A549 (cell line): ENCODE data around the gene ZRANB3. TPM values are rescaled to one million over a fixed set of nuclear protein-coding genes. Genes with fewer than 3 reads are reported as not detected.

Experiments
- ATAC-seq, 2 experiments: fragments of 200-7000 bp in 1 of 2; fragments of >200 bp in 1 of 2; cut with Nextera tagmentation in 1 of 2; cut with Tn5 transposase in 1 of 2; 3 replicates each; pipeline versions ENCODE4 v1.8.0 to v1.9.1; 2018 to 2020; ENCODE audit warnings: mild to moderate bottlenecking in 1 of 2, moderate library complexity in 1 of 2
- CTCF ChIA-PET: fragments of 300-600 bp; sonication (Branson Sonifier 250); formaldehyde crosslinking; extraction: SDS; loops from one replicate; lab custom pipeline; 2021; ENCODE audit warnings: antibody characterized with exemption, inconsistent platforms; lab: Yijun Ruan, JAX
- POLR2A ChIA-PET: fragments of 350-600 bp; formaldehyde crosslinking; extraction: SDS; loops from one replicate; lab custom pipeline; 2021; ENCODE audit warnings: antibody characterized with exemption, inconsistent platforms; lab: Yijun Ruan, JAX
- DNase-seq, 2 experiments: peaks; one replicate each; pipeline versions ENCODE4 v3.0.0 to v3.0.0-alpha.2; 2011 to 2016; ENCODE audit warnings: low read depth in 1 of 2, low spot score in 1 of 2
- FAIRE-seq: peaks from 2 replicates; lab custom pipeline; 2011; peaks lifted over from hg19 to GRCh38; lab: Jason Lieb, UNC
- H3K27ac ChIP-seq, 2 experiments: fragments of >200 bp; sonication (Bioruptor Twin); formaldehyde crosslinking; 3 replicates each; pipeline ENCODE4 v1.5.1; 2016 to 2017
- H3K4me1 ChIP-seq: fragments of >200 bp; sonication (Bioruptor Twin); formaldehyde crosslinking; 3 replicates; pipeline ENCODE4 v1.6.1; 2016
- H3K4me2 ChIP-seq: fragments of >200 bp; sonication (Bioruptor Twin); formaldehyde crosslinking; 3 replicates; pipeline ENCODE4 v1.6.1; 2016
- H3K4me3 ChIP-seq: fragments of >200 bp; sonication (Bioruptor Twin); formaldehyde crosslinking; 3 replicates; pipeline ENCODE4 v1.5.1; 2016
- H3K9me3 ChIP-seq: fragments of >200 bp; sonication (Bioruptor Twin); formaldehyde crosslinking; 3 replicates; pipeline ENCODE4 v1.6.1; 2016
- BHLHE40 ChIP-seq: IDR thresholded peaks from 2 replicates; pipeline ENCODE4 v1.6.1; 2012; ENCODE audit warnings: low read depth, low read length, inconsistent platforms
- CBX8 ChIP-seq: fragments of 200-600 bp; sonication (generic); IDR thresholded peaks from 2 replicates; pipeline ENCODE4 v1.6.1; 2016
- CEBPB ChIP-seq, 2 experiments: fragments of >200 bp in 1 of 2; sonication (Bioruptor Twin) in 1 of 2; formaldehyde crosslinking in 1 of 2; IDR thresholded peaks; 2 replicates each; pipeline ENCODE4 v1.6.1; 2012 to 2016
- CHD2 ChIP-seq: fragments of 150-350 bp; IDR thresholded peaks from 2 replicates; pipeline ENCODE4 v1.6.1; 2014; ENCODE audit warnings: low read length; ENCODE audit not compliant: partially characterized antibody
- CHD4 ChIP-seq: fragments of 200-600 bp; sonication (generic); IDR thresholded peaks from 2 replicates; pipeline ENCODE4 v1.6.1; 2016; ENCODE audit warnings: antibody characterized with exemption, mild to moderate bottlenecking, borderline replicate concordance
- ESRRA ChIP-seq: fragments of 150-350 bp; IDR thresholded peaks from 2 replicates; pipeline ENCODE4 v1.6.1; 2014; ENCODE audit warnings: mild to moderate bottlenecking, low read length, borderline replicate concordance
- FOSB ChIP-seq: fragments of 250-450 bp; sonication (Bioruptor Pico); IDR thresholded peaks from 2 replicates; pipeline ENCODE4 v1.5.0; 2020; ENCODE audit warnings: mild to moderate bottlenecking, moderate library complexity
- FOXS1 ChIP-seq: fragments of 250-450 bp; sonication (Bioruptor Pico); IDR thresholded peaks from 2 replicates; pipeline ENCODE4 v1.5.0; 2020; ENCODE audit warnings: mild to moderate bottlenecking, moderate library complexity
- HES2 ChIP-seq: fragments of >200 bp; sonication (Bioruptor Twin); formaldehyde crosslinking; IDR thresholded peaks from 2 replicates; pipeline ENCODE4 v1.6.1; 2016
- HMGXB4 ChIP-seq: fragments of 250-450 bp; sonication (Bioruptor Pico); IDR thresholded peaks from 2 replicates; pipeline ENCODE4 v1.5.0; 2021; ENCODE audit warnings: mild to moderate bottlenecking, moderate library complexity, borderline replicate concordance
- HOXB5 ChIP-seq: fragments of 250-450 bp; sonication (Bioruptor Pico); IDR thresholded peaks from 2 replicates; pipeline ENCODE4 v1.5.0; 2020; ENCODE audit warnings: mild to moderate bottlenecking, moderate library complexity
- KDM5A ChIP-seq: fragments of 200-600 bp; sonication (generic); IDR thresholded peaks from 2 replicates; pipeline ENCODE4 v1.6.1; 2016; ENCODE audit warnings: antibody characterized with exemption, mild to moderate bottlenecking
- MAZ ChIP-seq: fragments of 150-350 bp; IDR thresholded peaks from 2 replicates; pipeline ENCODE4 v1.6.1; 2014; ENCODE audit warnings: antibody characterized with exemption, low read depth, low read length, borderline replicate concordance
- NFE2L2 ChIP-seq: fragments of 150-350 bp; conservative IDR thresholded peaks from 2 replicates; pipeline ENCODE4 v1.6.1; 2014; ENCODE audit warnings: low read length
- PHF8 ChIP-seq: fragments of 200-600 bp; sonication (generic); IDR thresholded peaks from 2 replicates; pipeline ENCODE4 v1.6.1; 2016; ENCODE audit warnings: low read depth, mild to moderate bottlenecking, antibody characterized with exemption, moderate library complexity, borderline replicate concordance
- POLR2A ChIP-seq: IDR thresholded peaks from 2 replicates; pipeline ENCODE4 v1.6.1; 2012; ENCODE audit warnings: mild to moderate bottlenecking, low read length
- RAD21 ChIP-seq, 2 experiments: fragments of >200 bp in 1 of 2; sonication (Bioruptor Twin) in 1 of 2; formaldehyde crosslinking in 1 of 2; IDR thresholded peaks in 1 of 2; conservative IDR thresholded peaks in 1 of 2; 2 replicates in 1 of 2; 3 replicates in 1 of 2; pipeline ENCODE4 v1.6.1; 2012 to 2018; ENCODE audit warnings: inconsistent platforms in 1 of 2
- RARB ChIP-seq: fragments of 250-450 bp; sonication (Bioruptor Pico); IDR thresholded peaks from 2 replicates; pipeline ENCODE4 v1.8.0; 2021; ENCODE audit warnings: mild to moderate bottlenecking, moderate library complexity
- RCOR1 ChIP-seq: fragments of 150-350 bp; IDR thresholded peaks from 2 replicates; pipeline ENCODE4 v1.6.1; 2014; ENCODE audit warnings: antibody characterized with exemption, low read length, low read depth
- REST ChIP-seq: fragments of 200-600 bp; sonication (generic); IDR thresholded peaks from 2 replicates; pipeline ENCODE4 v1.6.1; 2016; ENCODE audit warnings: antibody characterized with exemption, mild to moderate bottlenecking, moderate library complexity
- SREBF2 ChIP-seq: fragments of 450-650 bp; IDR thresholded peaks from 2 replicates; pipeline ENCODE4 v1.6.1; 2014; ENCODE audit warnings: mild to moderate bottlenecking, moderate library complexity
- TFCP2L1 ChIP-seq: fragments of 250-450 bp; sonication (Bioruptor Pico); IDR thresholded peaks from 2 replicates; pipeline ENCODE4 v1.5.0; 2021; ENCODE audit warnings: mild to moderate bottlenecking
- USF2 ChIP-seq: fragments of 450-650 bp; IDR thresholded peaks from 2 replicates; pipeline ENCODE4 v1.6.1; 2014; ENCODE audit warnings: antibody characterized with exemption
- ZC3H11A ChIP-seq: fragments of 450-650 bp; IDR thresholded peaks from 2 replicates; pipeline ENCODE4 v1.6.1; 2014; ENCODE audit warnings: antibody characterized with exemption, mild to moderate bottlenecking
- ZSCAN20 ChIP-seq: fragments of 250-450 bp; sonication (Bioruptor Pico); IDR thresholded peaks from 2 replicates; pipeline ENCODE4 v1.8.0; 2022; ENCODE audit warnings: mild to moderate bottlenecking, moderate library complexity
- WGBS: methylation state at CpG from one replicate; pipeline ENCODE4 v1.1.6; 2017; ENCODE audit errors: missing lambda C conversion rate; 5-methylcytosine and 5-hydroxymethylcytosine counted together
- polyA plus RNA-seq, 4 experiments: library from polyadenylated mRNA; depleted of rRNA in 3 of 4; stranded (reverse); fragments of >200 nt; fragmentation: RNase III in 1 of 4; extraction: RNeasy Plus Mini Kit Qiagen cat#74134 plus additional on column Dnase treatment in 1 of 4; gene quantifications; 2 replicates in 3 of 4; 3 replicates in 1 of 4; pipeline ENCODE4 v1.2.3, GENCODE V29; 2011 to 2017
- TF ChIP-seq, protein P1 (sequence below): IDR thresholded peaks from 2 replicates; pipeline ENCODE4 v1.6.1; 2012
- TF ChIP-seq, protein P2 (sequence below): fragments of >200 bp; sonication (Bioruptor Twin); formaldehyde crosslinking; IDR thresholded peaks from 3 replicates; pipeline ENCODE4 v1.5.1; 2016
- TF ChIP-seq, protein P3 (sequence below): fragments of >200 bp; sonication (Bioruptor Twin); formaldehyde crosslinking; IDR thresholded peaks from 3 replicates; pipeline ENCODE4 v1.6.1; 2016

ZRANB3 gene
- polyA plus RNA-seq, 2 of the 4 experiments (the other 2 are of a cell fraction) = 6.2 to 12.4 TPM

- FAIRE-seq (no peak), DNase-seq (no peak), ATAC-seq (no peak)
- Histone ChIP-seq H3K4me2 (no peak overlapping the region), H3K9me3 (no peaks in the 10 kb centered on the region), H3K4me1 (no peaks in the 10 kb centered on the region), H3K4me3 (no peak overlapping the region), H3K27ac (no peak overlapping the region)
- TF ChIP-seq HES2 (no peak), PHF8 (no peak), CHD2 (no peak), CBX8 (no peak), ZC3H11A (no peak), NFE2L2 (no peak), POLR2A (no peak), SREBF2 (no peak), CEBPB (IDR thresholded peaks at IDR 0.05) (no peak), RCOR1 (no peak), RAD21 (conservative IDR thresholded peaks at IDR 0.05 in 1 of 2, IDR thresholded peaks at IDR 0.05 in 1 of 2) (no peak)
- TF ChIP-seq, protein P1, sequence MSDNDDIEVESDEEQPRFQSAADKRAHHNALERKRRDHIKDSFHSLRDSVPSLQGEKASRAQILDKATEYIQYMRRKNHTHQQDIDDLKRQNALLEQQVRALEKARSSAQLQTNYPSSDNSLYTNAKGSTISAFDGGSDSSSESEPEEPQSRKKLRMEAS = no peak
- TF ChIP-seq, protein P2, sequence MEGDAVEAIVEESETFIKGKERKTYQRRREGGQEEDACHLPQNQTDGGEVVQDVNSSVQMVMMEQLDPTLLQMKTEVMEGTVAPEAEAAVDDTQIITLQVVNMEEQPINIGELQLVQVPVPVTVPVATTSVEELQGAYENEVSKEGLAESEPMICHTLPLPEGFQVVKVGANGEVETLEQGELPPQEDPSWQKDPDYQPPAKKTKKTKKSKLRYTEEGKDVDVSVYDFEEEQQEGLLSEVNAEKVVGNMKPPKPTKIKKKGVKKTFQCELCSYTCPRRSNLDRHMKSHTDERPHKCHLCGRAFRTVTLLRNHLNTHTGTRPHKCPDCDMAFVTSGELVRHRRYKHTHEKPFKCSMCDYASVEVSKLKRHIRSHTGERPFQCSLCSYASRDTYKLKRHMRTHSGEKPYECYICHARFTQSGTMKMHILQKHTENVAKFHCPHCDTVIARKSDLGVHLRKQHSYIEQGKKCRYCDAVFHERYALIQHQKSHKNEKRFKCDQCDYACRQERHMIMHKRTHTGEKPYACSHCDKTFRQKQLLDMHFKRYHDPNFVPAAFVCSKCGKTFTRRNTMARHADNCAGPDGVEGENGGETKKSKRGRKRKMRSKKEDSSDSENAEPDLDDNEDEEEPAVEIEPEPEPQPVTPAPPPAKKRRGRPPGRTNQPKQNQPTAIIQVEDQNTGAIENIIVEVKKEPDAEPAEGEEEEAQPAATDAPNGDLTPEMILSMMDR = no peak
- 86% methylated on average over 2 of the region's 2 CpGs for WGBS
- CTCF ChIA-PET = no interaction called here
- POLR2A ChIA-PET = no interaction called here
Measured at GRCh38 chr2:135318808-135319207, 212.2 kb downstream of the ZRANB3 start.

- no peaks in the 10 kb centered on the region for H3K9me3 ChIP-seq
- ChIA-PET CTCF (no interaction called here), POLR2A (no interaction called here)
- DNase-seq = no peak
- 11% methylated on average over 1 of the region's 1 CpG for WGBS
- H3K4me2 ChIP-seq = no peak overlapping the region
- H3K4me1 ChIP-seq = no peaks in the 10 kb centered on the region
- no peak overlapping the region for H3K4me3 ChIP-seq
- H3K27ac ChIP-seq = no peak overlapping the region
- ATAC-seq = no peak
- FAIRE-seq = no peak
- TF ChIP-seq RARB (CRISPR knock-in tag) (no peak), KDM5A (no peak), HOXB5 (CRISPR knock-in tag) (no peak), FOSB (CRISPR knock-in tag) (no peak), REST (no peak), HMGXB4 (CRISPR knock-in tag) (no peak), BHLHE40 (no peak), FOXS1 (no peak), TFCP2L1 (no peak), ESRRA (no peak), CHD4 (no peak), MAZ (no peak), ZSCAN20 (no peak), USF2 (no peak)
- TF ChIP-seq, protein P3, sequence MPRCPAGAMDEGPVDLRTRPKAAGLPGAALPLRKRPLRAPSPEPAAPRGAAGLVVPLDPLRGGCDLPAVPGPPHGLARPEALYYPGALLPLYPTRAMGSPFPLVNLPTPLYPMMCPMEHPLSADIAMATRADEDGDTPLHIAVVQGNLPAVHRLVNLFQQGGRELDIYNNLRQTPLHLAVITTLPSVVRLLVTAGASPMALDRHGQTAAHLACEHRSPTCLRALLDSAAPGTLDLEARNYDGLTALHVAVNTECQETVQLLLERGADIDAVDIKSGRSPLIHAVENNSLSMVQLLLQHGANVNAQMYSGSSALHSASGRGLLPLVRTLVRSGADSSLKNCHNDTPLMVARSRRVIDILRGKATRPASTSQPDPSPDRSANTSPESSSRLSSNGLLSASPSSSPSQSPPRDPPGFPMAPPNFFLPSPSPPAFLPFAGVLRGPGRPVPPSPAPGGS = no peak
- TF ChIP-seq, protein P2 = no peak
Measured at GRCh38 chr2:135317375-135317774, 213.6 kb downstream of the ZRANB3 start.
